B cell (primary cell): ENCODE results near the gene LRP1. TPM values are rescaled to one million over a fixed set of nuclear protein-coding genes. Genes with fewer than 3 reads are reported as not detected.

ENCODE experiments used
- ATAC-seq: fragments of 200-7000 bp; cut with Tn5 transposase; one replicate; pipeline ENCODE4 v1.10.0; 2021; ENCODE audit warnings: low read depth, mild to moderate bottlenecking, moderate number of reproducible peaks, moderate library complexity
- CTCF ChIA-PET: fragments of 350-600 bp; sonication (Branson Sonifier 250); formaldehyde crosslinking; loops from one replicate; lab custom pipeline; 2021; ENCODE audit warnings: antibody characterized with exemption, inconsistent platforms; lab: Charles Lee
- POLR2A ChIA-PET: fragments of 350-600 bp; sonication (Branson Sonifier 250); formaldehyde crosslinking; loops from one replicate; lab custom pipeline; 2021; ENCODE audit warnings: antibody characterized with exemption; lab: Charles Lee
- DNase-seq: peaks from one replicate; pipeline ENCODE4 v3.0.0; 2013
- H2AFZ ChIP-seq: 2 replicates; pipeline ENCODE4 v1.6.1; 2012; ENCODE audit warnings: mild to moderate bottlenecking, low read depth, low read length; ENCODE audit not compliant: insufficient read depth, poor library complexity, severe bottlenecking
- H3K27ac ChIP-seq, 2 donors: 1 replicate in 1 of 2; 2 replicates in 1 of 2; pipeline ENCODE4 v1.5.1; 2012 to 2013; ENCODE audit warnings: low read length in 2 of 2, mild to moderate bottlenecking in 2 of 2, moderate library complexity in 1 of 2
- H3K27me3 ChIP-seq, 4 experiments: fragments of 200-600 bp in 1 of 4; sonication (generic) in 1 of 4; replicated peaks in 1 of 4; 1 replicate in 2 of 4; 2 replicates in 2 of 4; pipeline versions ENCODE4 v1.6.1 to v1.7.0; 2013 to 2016; ENCODE audit warnings: low read length in 3 of 4, mild to moderate bottlenecking in 2 of 4, mixed read lengths in 1 of 4, moderate library complexity in 1 of 4; ENCODE audit not compliant: insufficient read depth in 4 of 4, control insufficient read depth in 3 of 4; ENCODE audit errors: control extremely low read depth in 1 of 4
- H3K36me3 ChIP-seq, 2 experiments: replicated peaks in 1 of 2; 1 replicate in 1 of 2; 2 replicates in 1 of 2; pipeline versions ENCODE4 v1.6.1 to v1.7.1; 2013; ENCODE audit warnings: low read length in 1 of 2; ENCODE audit not compliant: insufficient read depth in 2 of 2, control insufficient read depth in 1 of 2; ENCODE audit errors: control extremely low read depth in 1 of 2, extremely low read depth in 1 of 2
- H3K4me1 ChIP-seq, 2 donors: fragments of 200-600 bp in 1 of 2; sonication (generic) in 1 of 2; 1 replicate in 1 of 2; 2 replicates in 1 of 2; pipeline versions ENCODE4 v1.5.1 to v1.6.1; 2013 to 2017; ENCODE audit warnings: low read length in 2 of 2; ENCODE audit not compliant: control insufficient read depth in 2 of 2, insufficient read depth in 2 of 2
- H3K4me2 ChIP-seq: replicated peaks from 2 replicates; pipeline ENCODE3; 2012; ENCODE audit warnings: mild to moderate bottlenecking, low read depth, low read length; ENCODE audit not compliant: poor library complexity, severe bottlenecking
- H3K4me3 ChIP-seq, 5 experiments: fragments of 200-600 bp in 1 of 5; sonication (generic) in 1 of 5; 1 replicate in 3 of 5; 2 replicates in 2 of 5; pipeline versions ENCODE4 v1.5.1 to v1.7.0; 2011 to 2016; ENCODE audit warnings: low read length in 4 of 5, mild to moderate bottlenecking in 4 of 5, low read depth in 2 of 5, control low read depth in 1 of 5, moderate library complexity in 1 of 5; ENCODE audit not compliant: insufficient read depth in 1 of 5; ENCODE audit errors: control extremely low read depth in 1 of 5, extremely low read depth in 1 of 5
- H3K79me2 ChIP-seq: fragments of 200-600 bp; sonication (generic); one replicate; pipeline ENCODE4 v1.6.0; 2016; ENCODE audit warnings: low read length; ENCODE audit not compliant: control insufficient read depth, insufficient read depth
- H3K9ac ChIP-seq: fragments of 200-600 bp; sonication (generic); 2 replicates; pipeline ENCODE4 v1.6.1; 2017; ENCODE audit warnings: mild to moderate bottlenecking, low read length, moderate library complexity
- H3K9me3 ChIP-seq, 3 donors: one replicate each; pipeline versions ENCODE4 v1.6.1 to v1.7.1; 2013; ENCODE audit warnings: low read length in 2 of 3; ENCODE audit not compliant: control insufficient read depth in 2 of 3, insufficient read depth in 1 of 3; ENCODE audit errors: control extremely low read depth in 1 of 3
- H4K20me1 ChIP-seq: 2 replicates; pipeline ENCODE4 v1.6.0; 2012; ENCODE audit warnings: mild to moderate bottlenecking, low read length; ENCODE audit not compliant: insufficient read depth, control insufficient read depth, poor library complexity, severe bottlenecking
- H3K27ac Mint-ChIP-seq: one replicate; pipeline ENCODE4 v1.8.0; 2021; ENCODE audit warnings: mixed read lengths
- H3K27me3 Mint-ChIP-seq: one replicate; pipeline ENCODE4 v1.8.0; 2021; ENCODE audit warnings: mixed read lengths
- H3K4me1 Mint-ChIP-seq: one replicate; pipeline ENCODE4 v1.8.0; 2021; ENCODE audit warnings: mixed read lengths
- H3K4me3 Mint-ChIP-seq: one replicate; pipeline ENCODE4 v1.8.0; 2021; ENCODE audit warnings: mixed read lengths
- H3K9me3 Mint-ChIP-seq: one replicate; pipeline ENCODE4 v1.8.0; 2022; ENCODE audit warnings: mixed read lengths; ENCODE audit not compliant: insufficient read depth
- EZH2 ChIP-seq: IDR thresholded peaks from 2 replicates; pipeline ENCODE4 v1.6.1; 2012; ENCODE audit warnings: borderline replicate concordance, low read depth, mild to moderate bottlenecking, moderate library complexity, low read length; ENCODE audit not compliant: insufficient read depth, poor library complexity, severe bottlenecking
- WGBS: methylation state at CpG from one replicate; pipeline ENCODE4 v1.1.5; 2013; ENCODE audit warnings: missing lambda C conversion rate; ENCODE audit not compliant: insufficient coverage; 5-methylcytosine and 5-hydroxymethylcytosine counted together
- intact Hi-C: fragments of 100-400 bp; cut with micrococcal nuclease; formaldehyde crosslinking; loops from one replicate; pipeline ENCODE4 v1.10.0; 2022
- polyA plus RNA-seq: library from polyadenylated mRNA; depleted of rRNA; stranded (reverse); fragments of >200 nt; gene quantifications from 2 replicates; pipeline ENCODE4 v1.2.3, GENCODE V29; 2012
- total RNA-seq, 2 donors: library from RNA; stranded (reverse); fragments of 120-200 nt in 1 of 2; gene quantifications; 1 replicate in 1 of 2; 2 replicates in 1 of 2; pipeline versions ENCODE4 v1.2.3 to v1.2.4, GENCODE V29; 2013 to 2022
- TF ChIP-seq, protein P1 (sequence below): fragments of 200-600 bp; IDR thresholded peaks from one replicate; pipeline ENCODE4 v1.8.0; 2022; ENCODE audit warnings: antibody characterized with exemption, mild to moderate bottlenecking

Gene LRP1
- total and polyA plus RNA-seq, 2 donors (not counting 1 experiment from before 2014, with no cell fraction given) = 2.0 to 4.1 TPM

DNA sequence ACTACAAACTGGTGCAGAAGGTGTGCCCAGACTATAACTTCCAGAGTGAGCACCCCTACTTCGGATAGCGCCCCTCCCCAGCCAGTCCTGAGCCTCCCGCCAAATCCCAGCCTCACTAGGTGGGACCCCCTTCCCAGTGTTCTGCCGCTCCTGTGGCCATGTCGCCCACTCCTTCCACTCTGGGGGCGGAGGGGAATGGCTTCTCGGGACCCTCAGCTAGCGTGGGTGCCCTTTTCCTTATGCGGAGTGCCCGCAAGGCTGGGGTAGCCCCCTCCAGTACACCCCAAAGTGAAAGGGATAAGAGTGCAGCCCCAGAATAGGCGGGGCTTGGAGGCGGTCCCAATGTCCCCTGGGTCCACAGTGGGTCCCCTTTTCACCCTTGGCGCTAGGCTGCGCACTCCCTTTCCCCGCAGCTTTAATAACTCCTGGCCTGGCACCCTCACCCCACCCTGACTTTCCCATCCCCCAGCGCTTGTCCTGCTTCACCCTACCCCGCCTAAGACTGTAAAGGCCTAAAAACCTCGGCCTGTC, 97.5 kb downstream of the LRP1 start:
- no peak overlapping the region for H3K27ac ChIP-seq
- DNase-seq = no peak

More for the DNA sequence above, 97.5 kb downstream of the LRP1 start:
- no peak for TF ChIP-seq EZH2
- TF ChIP-seq, protein P1, sequence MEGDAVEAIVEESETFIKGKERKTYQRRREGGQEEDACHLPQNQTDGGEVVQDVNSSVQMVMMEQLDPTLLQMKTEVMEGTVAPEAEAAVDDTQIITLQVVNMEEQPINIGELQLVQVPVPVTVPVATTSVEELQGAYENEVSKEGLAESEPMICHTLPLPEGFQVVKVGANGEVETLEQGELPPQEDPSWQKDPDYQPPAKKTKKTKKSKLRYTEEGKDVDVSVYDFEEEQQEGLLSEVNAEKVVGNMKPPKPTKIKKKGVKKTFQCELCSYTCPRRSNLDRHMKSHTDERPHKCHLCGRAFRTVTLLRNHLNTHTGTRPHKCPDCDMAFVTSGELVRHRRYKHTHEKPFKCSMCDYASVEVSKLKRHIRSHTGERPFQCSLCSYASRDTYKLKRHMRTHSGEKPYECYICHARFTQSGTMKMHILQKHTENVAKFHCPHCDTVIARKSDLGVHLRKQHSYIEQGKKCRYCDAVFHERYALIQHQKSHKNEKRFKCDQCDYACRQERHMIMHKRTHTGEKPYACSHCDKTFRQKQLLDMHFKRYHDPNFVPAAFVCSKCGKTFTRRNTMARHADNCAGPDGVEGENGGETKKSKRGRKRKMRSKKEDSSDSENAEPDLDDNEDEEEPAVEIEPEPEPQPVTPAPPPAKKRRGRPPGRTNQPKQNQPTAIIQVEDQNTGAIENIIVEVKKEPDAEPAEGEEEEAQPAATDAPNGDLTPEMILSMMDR = no peak
- peaks cover 27% of the 10 kb centered on the region for H3K79me2 ChIP-seq
- Mint-ChIP-seq H3K4me1 (peaks cover 75% of the 10 kb centered on the region), H3K4me3 (peak overlapping the region; percentile 85), H3K9me3 (no peaks in the 10 kb centered on the region), H3K27me3 (peaks cover 38% of the 10 kb centered on the region), H3K27ac (peak overlapping the region; percentile 84)
- POLR2A ChIA-PET = interaction anchor here (0.5 to 7.5 kb wide), 3 partner anchors 12 to 138 kb away, joined by 3 to 89 read pairs (median 3); a partner anchor contains a TSS
- no peak overlapping the region for H2AFZ ChIP-seq
- intact Hi-C loops = loop anchor here (1.0 to 5.0 kb wide), 4 partner anchors 9 to 148 kb away; partner anchors contain the start of genes NEMP1 and NXPH4
- peaks cover 30% of the 10 kb centered on the region for H4K20me1 ChIP-seq
- H3K4me2 ChIP-seq = peak overlapping the region; percentile 72
- H3K4me3 ChIP-seq = peak overlapping the region in 1 of 5 experiments; percentile 48
- no peaks in the 10 kb centered on the region for H3K36me3 ChIP-seq
- CTCF ChIA-PET = interaction anchor here (0.6 to 31.1 kb wide), 4 partner anchors 10 to 113 kb away, joined by 3 to 838 read pairs (median 182); partner anchors contain the start of gene NXPH4
- ATAC-seq = no peak
- peak overlapping the region; percentile 24 for H3K9ac ChIP-seq
- peaks cover 0 to 67% (median 45%) of the 10 kb centered on the region in 4 experiments for H3K27me3 ChIP-seq
- H3K9me3 ChIP-seq = peaks cover 0 to 41% (median 0%) of the 10 kb centered on the region in 3 donors
- H3K4me1 ChIP-seq = peaks cover 78 to 86% of the 10 kb centered on the region in 2 donors
- 18% methylated on average over 16 of the region's 18 CpGs for WGBS
